ENCODE results near the gene DICER1. TPM values are rescaled to one million over a fixed set of nuclear protein-coding genes. Genes with fewer than 3 reads are reported as not detected.

Gene DICER1
- polyA plus RNA-seq, 1 donor from 2014 or later: 93.8 TPM

- H4K20me1 ChIP-seq (ENCODE audit: insufficient read depth): no peaks in the 10 kb centered on the region
- H2AFZ ChIP-seq (ENCODE audit: low read depth, low read length): no peak overlapping the region
- H3K9me2 ChIP-seq (ENCODE audit: insufficient read depth, low read length): no peaks in the 10 kb centered on the region
- H3K36me3 ChIP-seq (ENCODE audit: insufficient read depth, low read length): no peaks in the 10 kb centered on the region
- TF ChIP-seq TAF1 (IDR thresholded peaks at IDR 0.05; ENCODE audit: low read depth) (no peak), POLR2AphosphoS5 (IDR thresholded peaks at IDR 0.05) (no peak), CTCF (IDR thresholded peaks at IDR 0.05; ENCODE audit: poor library complexity, severe bottlenecking) (no peak), MXI1 (conservative IDR thresholded peaks at IDR 0.05; ENCODE audit: poor library complexity, severe bottlenecking) (no peak), EP300 (conservative IDR thresholded peaks at IDR 0.05; ENCODE audit: poor library complexity, severe bottlenecking) (no peak), REST (IDR thresholded peaks at IDR 0.05; ENCODE audit: borderline replicate concordance) (no peak), SMC3 (conservative IDR thresholded peaks at IDR 0.05; ENCODE audit: poor library complexity) (no peak), EZH2 (IDR thresholded peaks at IDR 0.05; ENCODE audit: borderline replicate concordance, insufficient read depth, low read length, poor library complexity, severe bottlenecking) (no peak), RAD21 (conservative IDR thresholded peaks at IDR 0.05) (no peak)
- no peak overlapping the region for H3K9ac ChIP-seq (ENCODE audit: low read length)
- no peaks in the 10 kb centered on the region for H3F3A ChIP-seq (ENCODE audit: insufficient read depth, low read length, poor library complexity, severe bottlenecking)
- H3K27me3 ChIP-seq (ENCODE audit: insufficient read depth, low read depth, low read length): no peaks in the 10 kb centered on the region
- no peaks in the 10 kb centered on the region for H3K9me3 ChIP-seq (ENCODE audit: low read length)
- H3K79me2 ChIP-seq (replicated peaks; ENCODE audit: insufficient read depth, low read length): no peaks in the 10 kb centered on the region
- no peak overlapping the region for H3K4me2 ChIP-seq (ENCODE audit: low read length)
- H3K27ac ChIP-seq (ENCODE audit: low read length): no peak overlapping the region
- no peak overlapping the region for H3K4me3 ChIP-seq (ENCODE audit: low read length)
Observed at GRCh38 chr14:95062946-95063345, 94.4 kb downstream of the DICER1 start.

GRCh38 chr14:95062220-95062619 lies 95.1 kb downstream of the DICER1 start:
- H3K4me2 ChIP-seq (ENCODE audit: low read length): no peak overlapping the region
- H3K9ac ChIP-seq (ENCODE audit: low read length): no peak overlapping the region
- H3K79me2 ChIP-seq (replicated peaks; ENCODE audit: insufficient read depth, low read length): no peaks in the 10 kb centered on the region
- no peaks in the 10 kb centered on the region for H3K27me3 ChIP-seq (ENCODE audit: insufficient read depth, low read depth, low read length)
- H2AFZ ChIP-seq (ENCODE audit: low read depth, low read length): no peak overlapping the region
- TF ChIP-seq EZH2 (IDR thresholded peaks at IDR 0.05; ENCODE audit: borderline replicate concordance, insufficient read depth, low read length, poor library complexity, severe bottlenecking) (no peak), POLR2AphosphoS5 (IDR thresholded peaks at IDR 0.05) (no peak), SMC3 (conservative IDR thresholded peaks at IDR 0.05; ENCODE audit: poor library complexity) (no peak), REST (IDR thresholded peaks at IDR 0.05; ENCODE audit: borderline replicate concordance) (no peak), EP300 (conservative IDR thresholded peaks at IDR 0.05; ENCODE audit: poor library complexity, severe bottlenecking) (no peak), MXI1 (conservative IDR thresholded peaks at IDR 0.05; ENCODE audit: poor library complexity, severe bottlenecking) (no peak), CTCF (IDR thresholded peaks at IDR 0.05; ENCODE audit: poor library complexity, severe bottlenecking) (no peak), TAF1 (IDR thresholded peaks at IDR 0.05; ENCODE audit: low read depth) (no peak), RAD21 (conservative IDR thresholded peaks at IDR 0.05) (no peak)
- H3K27ac ChIP-seq (ENCODE audit: low read length): no peak overlapping the region
- H3F3A ChIP-seq (ENCODE audit: insufficient read depth, low read length, poor library complexity, severe bottlenecking): no peaks in the 10 kb centered on the region
- no peaks in the 10 kb centered on the region for H3K9me3 ChIP-seq (ENCODE audit: low read length)
- no peaks in the 10 kb centered on the region for H3K9me2 ChIP-seq (ENCODE audit: insufficient read depth, low read length)
- H3K36me3 ChIP-seq (ENCODE audit: insufficient read depth, low read length): no peaks in the 10 kb centered on the region
- H4K20me1 ChIP-seq (ENCODE audit: insufficient read depth): no peaks in the 10 kb centered on the region
- no peak overlapping the region for H3K4me3 ChIP-seq (ENCODE audit: low read length)

All from neural cell (in vitro differentiated cells).